Gastrocnemius medialis (tissue), 4 donors: ENCODE data around the gene NACC1. TPM values are rescaled to one million over a fixed set of nuclear protein-coding genes. Genes with fewer than 3 reads are reported as not detected.

Experiments used
- ATAC-seq, 2 donors: fragments of 150-250 bp; one replicate each; pipeline ENCODE4 v1.9.1; 2016
- DNase-seq, 2 donors: peaks; one replicate each; pipeline ENCODE4 v3.0.0-alpha.2; 2019
- H3K27ac ChIP-seq, 4 donors: fragments of 200-600 bp; sonication (generic); 1 replicate in 1 of 4; 2 replicates in 3 of 4; pipeline ENCODE4 v1.5.1; 2016 to 2018; ENCODE audit warnings: mild to moderate bottlenecking in 2 of 4, moderate library complexity in 1 of 4
- H3K27me3 ChIP-seq, 3 donors: fragments of 200-600 bp; sonication (generic) in 2 of 3; 1 replicate in 1 of 3; 2 replicates in 2 of 3; pipeline versions ENCODE4 v1.5.1 to v1.6.0; 2016 to 2019; ENCODE audit warnings: mild to moderate bottlenecking in 1 of 3, moderate library complexity in 1 of 3
- H3K36me3 ChIP-seq, 2 donors: fragments of 200-600 bp; sonication (generic) in 1 of 2; one replicate each; pipeline ENCODE4 v1.5.1; 2017 to 2018
- H3K4me1 ChIP-seq, 2 donors: fragments of 200-600 bp; sonication (generic) in 1 of 2; one replicate each; pipeline ENCODE4 v1.5.1; 2016 to 2017; ENCODE audit warnings: mild to moderate bottlenecking in 2 of 2
- H3K4me3 ChIP-seq, 4 donors: fragments of 200-600 bp; sonication (generic) in 3 of 4; 1 replicate in 1 of 4; 2 replicates in 3 of 4; pipeline ENCODE4 v1.5.1; 2016 to 2019; ENCODE audit warnings: mild to moderate bottlenecking in 2 of 4
- H3K9me3 ChIP-seq, 3 donors: fragments of 200-600 bp; sonication (generic) in 2 of 3; 1 replicate in 1 of 3; 2 replicates in 2 of 3; pipeline ENCODE4 v1.5.1; 2016 to 2019
- CTCF ChIP-seq, 5 experiments: fragments of 450-650 bp in 3 of 5; fragments of 200-600 bp in 2 of 5; sonication (generic) in 2 of 5; IDR thresholded peaks in 4 of 5; conservative IDR thresholded peaks in 1 of 5; 1 replicate in 4 of 5; 2 replicates in 1 of 5; pipeline ENCODE4 v1.5.1; 2016 to 2019; ENCODE audit warnings: antibody characterized with exemption in 5 of 5, mild to moderate bottlenecking in 3 of 5, moderate library complexity in 3 of 5
- POLR2A ChIP-seq, 2 donors: fragments of 450-650 bp; IDR thresholded peaks; one replicate each; pipeline ENCODE4 v1.6.1; 2017; ENCODE audit warnings: antibody characterized with exemption in 2 of 2, mild to moderate bottlenecking in 2 of 2, moderate library complexity in 2 of 2
- in situ Hi-C, 4 donors: fragments of 200-750 bp; cut with MboI; loops; one replicate each; pipeline versions ENCODE4 v1.15.0 to v1.8.0; 2017; ENCODE audit warnings: low sequenced_read_pairs in 4 of 4
- intact Hi-C: fragments of 100-400 bp; cut with DNase I; formaldehyde crosslinking; loops from one replicate; pipeline ENCODE4 v1.15.1; 2023; ENCODE audit warnings: low total_unique reads
- total RNA-seq, 4 donors: library from RNA; depleted of rRNA; stranded (reverse); fragments of >200 nt; gene quantifications; one replicate each; pipeline versions ENCODE4 v1.1.0 to v1.2.3, GENCODE V29; 2016

NACC1 gene
- total RNA-seq, 4 donors from 2014 or later, result 36.3 to 81.3 (median 49.4) TPM

- no peak for TF ChIP-seq POLR2A (IDR thresholded peaks at IDR 0.05)
- TF ChIP-seq CTCF (IDR thresholded peaks at IDR 0.05 in 4 of 5, conservative IDR thresholded peaks at IDR 0.05 in 1 of 5), result no peak
- ATAC-seq (no peak), DNase-seq (no peak)
- Histone ChIP-seq H3K27ac (peak overlapping the region in 1 of 4 donors; percentile 59), H3K9me3 (no peaks in the 10 kb centered on the region), H3K4me1 (peaks cover 19 to 23% of the 10 kb centered on the region in 2 donors), H3K4me3 (no peak overlapping the region), H3K36me3 (peaks cover 0 to 7% of the 10 kb centered on the region in 2 donors), H3K27me3 (no peaks in the 10 kb centered on the region)
- intact Hi-C loops (no loop called here), in situ Hi-C loops (no loop called here)
Observed at GRCh38 chr19:13086341-13086740, 31.7 kb upstream of the NACC1 start.

- in situ Hi-C loops (no loop called here), intact Hi-C loops (no loop called here)
- Histone ChIP-seq H3K4me3 (no peak overlapping the region), H3K27me3 (no peaks in the 10 kb centered on the region), H3K4me1 (peaks cover 14 to 20% of the 10 kb centered on the region in 2 donors), H3K9me3 (no peaks in the 10 kb centered on the region), H3K27ac (peak overlapping the region in 1 of 4 donors; percentile 29), H3K36me3 (peaks cover 0 to 3% of the 10 kb centered on the region in 2 donors)
- no peak for TF ChIP-seq POLR2A (IDR thresholded peaks at IDR 0.05)
- no peak for TF ChIP-seq CTCF (IDR thresholded peaks at IDR 0.05 in 4 of 5, conservative IDR thresholded peaks at IDR 0.05 in 1 of 5)
- ATAC-seq (no peak), DNase-seq (no peak)
Observed at GRCh38 chr19:13087295-13087694, 30.8 kb upstream of the NACC1 start.

GRCh38 chr19:13087795-13088537 is 30.1 kb upstream of the NACC1 start:
- ATAC-seq, result no peak
- in situ Hi-C loops, result no loop called here
- TF ChIP-seq POLR2A (IDR thresholded peaks at IDR 0.05) (no peak), CTCF (IDR thresholded peaks at IDR 0.05 in 4 of 5, conservative IDR thresholded peaks at IDR 0.05 in 1 of 5) (no peak)
- Histone ChIP-seq H3K4me1 (peaks cover 10 to 15% of the 10 kb centered on the region in 2 donors), H3K9me3 (no peaks in the 10 kb centered on the region), H3K4me3 (no peak overlapping the region), H3K36me3 (peaks cover 0 to 3% of the 10 kb centered on the region in 2 donors), H3K27ac (peak overlapping the region in 2 of 4 donors; percentile 19 to 78), H3K27me3 (no peaks in the 10 kb centered on the region)
- intact Hi-C loops, result no loop called here
- DNase-seq, result no peak

- H3K4me3 ChIP-seq, result no peak overlapping the region
- H3K36me3 ChIP-seq, result no peaks in the 10 kb centered on the region
- intact Hi-C loops (no loop called here), in situ Hi-C loops (no loop called here)
- H3K4me1 ChIP-seq, result peaks cover 14 to 15% of the 10 kb centered on the region in 2 donors
- peak in 1 of 5 experiments; percentile 18 for TF ChIP-seq CTCF (IDR thresholded peaks at IDR 0.05 in 4 of 5, conservative IDR thresholded peaks at IDR 0.05 in 1 of 5)
- TF ChIP-seq POLR2A (IDR thresholded peaks at IDR 0.05), result no peak
- ATAC-seq, result no peak
- H3K27me3 ChIP-seq, result no peaks in the 10 kb centered on the region
- no peak for DNase-seq
- peak overlapping the region; percentile 62 to 78 (median 74) for H3K27ac ChIP-seq
- H3K9me3 ChIP-seq, result no peaks in the 10 kb centered on the region
Observed at GRCh38 chr19:13089139-13089856, 28.8 kb upstream of the NACC1 start.
